GM18520 (cell line): ENCODE measurements around the gene METAP2.

Experiments used
- ATAC-seq: cut with Tn5 transposase; IDR thresholded peaks from one replicate; pipeline ENCODE4 v1.9.1; 2021; ENCODE audit not compliant: unreplicated experiment

METAP2 gene

DNA sequence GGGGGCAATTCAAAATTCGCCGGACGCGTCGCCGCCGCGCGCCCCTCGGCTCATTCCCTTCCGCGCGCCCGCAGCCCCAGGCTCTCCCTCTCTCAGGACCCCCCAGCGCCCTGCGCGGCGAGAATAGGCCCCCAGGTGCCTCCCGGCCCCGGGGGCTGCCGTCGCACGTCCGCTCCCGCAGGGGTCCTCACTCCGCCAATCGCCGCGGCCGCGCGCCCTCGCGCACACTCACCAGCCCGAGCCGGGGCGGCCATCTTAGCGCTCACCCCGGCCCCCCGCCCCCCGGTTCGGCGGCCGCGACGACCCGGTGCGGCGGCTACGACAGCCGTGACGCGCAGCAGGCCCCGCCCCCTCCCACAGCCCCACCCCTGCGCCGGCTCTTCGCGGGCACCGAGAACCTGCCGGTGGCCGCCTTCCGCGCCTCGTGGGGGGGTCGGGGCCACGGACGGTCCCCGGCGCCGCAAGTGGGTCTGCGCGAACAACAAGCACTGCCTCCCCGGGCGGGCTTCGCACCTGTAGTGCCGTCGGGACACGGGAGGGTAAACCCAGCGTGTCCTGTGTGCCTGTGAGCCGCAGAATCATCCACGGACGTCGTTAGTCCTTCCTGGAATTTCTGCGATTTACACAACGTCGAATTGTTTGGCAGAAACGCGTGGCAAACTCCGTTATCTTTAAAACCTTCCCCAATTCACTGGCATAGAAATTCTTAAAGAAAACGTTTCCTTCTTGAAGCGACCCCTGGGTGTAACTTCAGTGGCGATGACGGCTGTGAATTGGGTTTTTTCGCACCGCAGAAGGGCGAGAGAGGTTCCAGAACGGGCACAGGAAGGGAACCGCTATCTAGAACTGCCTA, 74.8 kb downstream of the METAP2 start:
- no peak for ATAC-seq

- ATAC-seq: no peak
These were observed 75.6 kb downstream of the METAP2 start for GRCh38 chr12:95549392-95550084.

DNA sequence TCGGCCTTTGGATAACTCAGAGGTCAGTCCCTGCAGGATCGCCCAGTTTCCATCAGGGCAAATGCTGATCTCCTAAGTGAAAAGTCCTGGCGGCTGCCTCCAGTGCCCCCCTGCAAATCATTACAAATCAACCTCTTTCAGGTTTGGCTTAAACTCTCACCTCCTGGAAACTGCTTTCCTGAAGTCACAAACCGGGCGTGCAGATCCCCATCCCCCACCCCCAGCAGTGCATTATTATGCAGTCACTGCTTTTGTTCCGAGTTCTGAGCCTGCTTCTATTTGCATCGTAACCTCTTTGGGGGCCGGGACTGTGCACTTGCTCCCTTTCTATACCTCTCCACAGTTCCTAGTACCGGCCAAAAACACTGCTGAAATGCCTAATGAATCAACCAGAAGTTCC, 77.4 kb downstream of the METAP2 start, which contains the start of gene USP44:
TSS of gene USP44 (minus strand) at position 172 of the 400 bp plus-strand sequence. CDS start 17,220 bp downstream, outside the sequence.
- ATAC-seq: no peak

DNA sequence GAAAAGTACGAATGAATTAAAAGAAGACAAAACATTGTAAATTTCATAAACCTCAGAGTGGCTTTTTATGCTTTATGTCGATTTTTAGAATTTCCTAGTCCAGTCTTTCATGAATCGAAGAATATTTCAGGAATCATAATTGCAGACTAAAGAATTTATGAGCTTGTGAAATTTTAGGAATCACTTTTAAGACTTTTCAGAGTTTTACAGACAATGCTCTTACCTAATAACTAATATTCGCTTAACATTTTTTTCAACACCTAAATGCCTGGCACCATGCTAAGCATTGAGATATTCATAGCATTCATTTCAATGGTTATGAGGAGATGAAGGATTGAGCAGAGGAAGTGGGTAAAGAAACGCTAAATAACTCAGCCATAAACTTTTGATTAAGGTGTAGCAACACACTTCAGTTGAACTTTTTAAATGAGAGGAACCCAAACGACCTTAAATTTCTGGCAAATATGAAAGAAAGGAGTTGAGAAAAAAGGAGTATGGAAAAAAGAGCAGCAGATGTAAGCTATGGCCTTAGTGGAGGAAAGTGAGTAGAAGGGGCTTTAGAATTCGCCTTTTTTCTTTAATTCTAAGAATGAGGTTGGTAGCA, 78.1 kb downstream of the METAP2 start:
- ATAC-seq: no peak

GRCh38 chr12:95553197-95553943, 79.4 kb downstream of the METAP2 start:
- no peak for ATAC-seq

GRCh38 chr12:95554532-95555071, 80.7 kb downstream of the METAP2 start:
- no peak for ATAC-seq

DNA sequence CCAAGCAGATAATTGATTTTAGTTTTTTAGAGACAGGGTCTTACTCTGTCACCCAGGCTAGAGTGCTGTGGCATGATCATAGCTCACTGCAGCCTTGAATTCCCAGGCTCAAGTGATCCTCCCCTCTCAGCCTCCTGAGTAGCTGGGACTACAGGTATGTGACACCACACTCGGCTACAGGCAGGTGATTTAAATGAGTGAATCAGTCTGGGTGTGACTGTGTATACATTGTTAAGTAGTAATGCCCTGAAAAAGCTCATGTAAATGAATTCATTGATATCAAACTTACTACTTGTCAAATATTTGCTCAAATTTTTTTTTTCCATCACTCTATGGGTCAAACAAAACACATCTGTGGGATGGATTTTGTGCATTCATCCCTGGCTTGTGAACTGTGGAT, 83.7 kb downstream of the METAP2 start:
- ATAC-seq: no peak
